RPMI8226 (cell line): Measurements from ENCODE around the gene C2orf92.
A peak's percentile ranks its signal among the peaks of the same experiment; 100 is the strongest.
"Not testable (repeated sequence)": the region's sequence is repeated elsewhere in the genome, so short reads cannot be mapped to it uniquely, and the experiment has no call there.

Experiments used
- DNase-seq: peaks from one replicate; pipeline ENCODE4 v3.0.0-alpha.2; 2015

C2orf92 gene

DNA sequence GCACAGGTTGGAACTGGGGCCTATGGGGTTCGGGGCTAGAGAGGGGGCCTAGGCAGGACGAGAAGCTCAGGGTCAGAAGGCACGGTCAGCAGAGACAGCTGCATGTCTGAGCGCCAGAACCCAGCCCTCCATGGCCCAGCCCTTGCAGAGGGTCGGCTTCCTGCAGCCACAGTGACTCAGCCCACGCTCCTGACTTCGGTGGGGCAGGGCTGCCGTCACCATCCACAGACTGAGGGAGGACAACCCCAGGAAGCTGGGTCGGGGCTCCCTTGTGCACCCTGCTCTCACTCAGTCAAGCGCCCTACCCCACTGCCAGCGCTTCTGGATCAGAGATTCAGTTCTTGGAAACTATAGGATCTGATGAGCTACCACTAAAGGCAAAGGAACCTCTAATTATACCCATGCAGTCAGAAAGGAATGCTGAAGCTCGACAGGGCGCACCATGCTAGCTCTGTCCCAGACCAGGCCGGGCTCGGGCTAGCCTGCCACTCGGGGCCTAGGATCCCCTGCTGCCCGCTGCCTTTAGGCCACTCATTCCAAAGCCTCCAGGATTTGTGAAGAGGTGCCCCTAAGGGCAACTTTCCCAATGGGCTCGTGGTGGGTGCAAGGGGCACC, 8.6 kb upstream of the C2orf92 start:
- no peak for DNase-seq

DNA sequence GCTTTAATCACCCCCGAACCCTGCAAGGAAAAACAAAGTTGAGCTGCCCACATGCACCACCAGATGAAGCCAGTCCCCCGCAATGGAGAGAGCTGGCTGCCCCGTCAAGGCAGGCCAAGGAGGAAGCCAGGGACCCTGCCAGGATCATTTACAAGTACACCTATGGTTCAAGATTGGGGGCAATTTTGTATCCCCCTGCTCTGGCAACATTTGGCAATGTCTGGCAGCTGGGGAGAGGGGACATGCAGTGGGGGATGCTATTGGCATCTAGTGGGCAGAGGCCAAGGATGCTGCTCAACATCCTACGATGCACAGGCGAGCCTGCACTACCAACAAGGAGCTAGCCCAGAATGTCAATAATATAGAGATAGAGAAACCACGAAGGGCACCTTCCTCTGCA, 7.6 kb upstream of the C2orf92 start:
- no peak for DNase-seq

DNA sequence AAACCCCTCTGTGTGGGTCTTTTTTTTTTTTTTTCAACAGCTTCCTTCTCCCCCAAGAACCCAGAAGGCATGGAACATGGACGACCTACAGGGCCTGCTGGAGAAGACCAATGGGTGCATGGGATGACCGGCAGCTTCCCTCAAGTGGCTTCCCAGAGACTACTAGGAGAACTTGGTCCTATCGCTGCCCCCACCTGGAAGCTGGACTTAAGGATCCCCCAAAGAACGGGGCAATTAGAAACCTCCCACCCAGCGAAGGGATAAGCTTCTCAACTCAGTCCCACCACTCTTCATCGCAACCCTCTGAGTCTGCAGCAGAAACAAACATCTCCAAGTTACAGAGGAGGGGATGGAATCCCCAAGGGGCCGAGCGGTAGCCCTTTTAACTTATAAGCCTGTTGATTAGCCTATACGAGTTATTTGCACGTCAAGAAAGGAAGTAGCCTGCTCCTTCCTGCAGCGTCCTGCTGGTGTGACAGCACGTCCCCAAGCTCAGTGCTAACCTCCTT, 7.1 kb upstream of the C2orf92 start:
- no peak for DNase-seq

DNA sequence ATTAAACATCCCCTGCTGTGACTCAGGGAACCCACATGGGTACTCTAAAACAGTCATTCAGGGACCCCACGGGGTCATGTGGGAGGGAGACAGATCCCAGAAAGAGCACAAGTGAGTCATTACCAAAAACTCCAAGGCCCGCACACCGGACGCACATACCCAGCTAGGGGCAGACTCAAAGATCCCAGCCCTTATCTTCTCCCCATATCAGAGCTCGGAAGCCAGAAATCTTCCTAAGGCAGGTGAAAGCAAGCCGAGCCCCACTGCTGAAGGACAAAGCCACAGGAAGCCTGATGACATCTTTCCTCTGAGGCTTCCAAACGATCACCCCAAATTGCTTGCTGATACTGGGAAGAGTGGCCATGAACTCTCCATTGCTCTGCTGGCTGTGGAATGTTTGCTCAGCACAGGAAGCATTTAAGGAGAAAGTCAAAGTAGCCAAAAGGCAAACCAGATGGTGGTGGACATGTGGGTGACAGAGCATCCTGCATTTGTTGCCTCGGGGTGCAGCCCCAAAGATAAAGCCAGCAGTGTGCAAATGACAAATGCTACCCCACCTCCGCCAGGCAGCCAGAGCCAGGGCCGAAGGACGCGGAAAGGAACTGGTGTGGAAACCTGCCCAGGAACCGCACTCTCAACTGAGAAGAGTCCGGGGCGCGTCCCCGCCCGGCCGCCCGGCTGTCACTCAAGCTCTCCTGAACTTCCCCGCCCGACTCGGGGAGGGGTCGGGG, 6.5 kb upstream of the C2orf92 start:
- DNase-seq = peak; percentile 81

DNA sequence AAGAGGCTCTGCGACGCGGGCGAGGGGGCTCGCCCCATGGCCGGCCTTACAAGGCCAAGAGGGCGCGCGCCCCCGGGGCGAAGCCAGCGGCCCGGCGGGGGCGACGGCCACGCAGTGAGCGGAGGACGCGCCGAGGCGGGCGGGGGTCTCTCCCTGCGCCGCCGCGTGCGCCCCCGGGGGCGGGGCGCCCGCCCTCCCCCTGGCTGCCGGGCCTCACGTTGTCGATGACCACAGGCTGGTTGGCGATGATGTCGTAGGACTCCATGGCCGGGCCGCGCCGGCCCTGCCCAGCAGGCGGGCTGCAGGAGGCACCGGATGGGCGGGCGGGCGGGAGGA, 5.9 kb upstream of the C2orf92 start:
- no peak for DNase-seq

DNA sequence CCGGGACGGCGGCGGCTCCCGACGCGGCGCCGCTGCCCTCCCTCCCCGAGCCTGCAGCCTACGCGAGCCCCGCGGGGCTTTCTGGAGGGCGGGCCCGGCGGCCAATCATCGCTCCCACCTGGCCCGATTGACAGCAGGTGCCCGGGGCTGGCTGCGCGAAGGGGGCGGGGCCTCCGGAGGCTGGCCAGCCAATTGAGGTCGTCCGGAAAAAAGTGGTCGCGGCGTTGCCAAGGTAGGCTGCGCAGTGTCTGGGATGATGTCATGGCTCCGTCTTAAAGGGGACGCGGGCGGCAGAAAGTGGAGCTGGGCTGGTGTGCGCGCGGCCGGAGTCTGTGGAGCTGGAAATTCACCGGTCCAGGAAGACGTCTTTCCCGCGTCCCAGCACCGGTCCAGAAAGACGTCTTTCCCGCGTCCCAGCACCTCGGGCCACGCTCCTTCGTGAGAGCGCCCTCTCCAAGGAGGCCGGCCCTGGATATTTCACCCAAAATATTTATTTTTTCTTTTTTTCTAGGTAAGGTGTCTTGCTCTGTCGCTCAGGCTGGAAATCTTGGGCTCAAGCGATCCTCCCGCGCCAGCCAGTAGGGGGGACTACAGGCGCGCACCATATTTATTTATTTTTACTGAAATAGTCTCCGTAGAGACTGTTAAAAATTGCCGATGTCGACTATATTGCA, 5.4 kb upstream of the C2orf92 start, which contains the start of gene ACTR1B:
ACTR1B (minus strand) TSS at position 83 of the 674 bp plus-strand sequence. CDS start 154 bp downstream, outside the sequence.
- peak; percentile 98 for DNase-seq

DNA sequence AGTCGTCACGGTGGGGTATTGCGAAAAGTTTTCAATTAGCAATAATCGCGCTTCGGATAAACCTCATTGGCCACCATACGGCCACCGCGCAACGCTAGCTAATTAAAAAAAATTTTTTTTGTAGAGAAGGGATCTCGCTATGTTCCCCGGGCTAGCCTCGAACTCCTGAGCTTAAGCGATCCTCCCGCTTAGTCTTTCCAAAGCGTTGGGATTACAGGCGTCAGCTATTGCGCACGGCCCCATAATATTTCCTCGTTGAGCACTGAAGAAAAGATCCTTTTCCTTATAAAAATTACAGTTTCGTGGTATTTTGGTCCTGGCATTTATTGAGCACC, 4.9 kb upstream of the C2orf92 start:
- no peak for DNase-seq

DNA sequence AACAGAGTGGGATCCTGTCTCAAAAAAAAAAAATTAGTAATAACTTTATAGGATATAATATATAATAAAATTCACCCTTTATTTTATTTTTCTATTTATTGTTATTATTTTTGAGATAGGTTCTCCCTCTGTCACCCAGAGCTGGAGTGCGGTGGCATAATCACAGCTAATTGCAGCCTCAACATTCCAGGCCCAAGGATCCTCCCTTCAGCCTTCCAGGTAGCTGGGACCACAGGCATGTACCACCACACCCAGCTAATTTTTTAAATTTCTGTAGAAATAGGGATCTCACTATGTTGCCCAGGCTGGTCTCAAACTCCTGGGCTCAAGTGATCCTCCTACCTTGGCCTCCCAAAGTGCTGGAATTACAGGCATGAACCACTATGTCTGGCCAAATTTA, 958 bp downstream of the C2orf92 start:
- DNase-seq = no peak

DNA sequence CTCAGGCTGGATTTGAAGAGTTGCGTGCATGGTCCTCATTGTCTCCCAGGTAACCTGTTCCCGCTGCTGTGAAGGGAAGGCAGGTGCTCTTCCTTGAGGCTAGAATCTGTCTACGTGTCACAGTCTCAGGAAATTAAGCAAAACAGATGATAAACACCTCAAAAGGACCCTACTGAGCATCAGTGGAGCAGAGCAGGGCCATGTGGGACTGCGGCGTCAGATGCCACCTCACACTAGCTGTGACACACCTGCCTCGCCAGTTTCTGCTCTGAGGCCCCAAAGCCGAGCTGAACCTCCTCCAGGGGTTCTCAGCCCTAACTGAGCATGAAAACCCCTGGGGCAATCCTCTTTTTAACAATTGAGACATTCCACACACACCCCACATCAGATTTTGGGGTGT, 2.0 kb downstream of the C2orf92 start:
- DNase-seq = no peak

DNA sequence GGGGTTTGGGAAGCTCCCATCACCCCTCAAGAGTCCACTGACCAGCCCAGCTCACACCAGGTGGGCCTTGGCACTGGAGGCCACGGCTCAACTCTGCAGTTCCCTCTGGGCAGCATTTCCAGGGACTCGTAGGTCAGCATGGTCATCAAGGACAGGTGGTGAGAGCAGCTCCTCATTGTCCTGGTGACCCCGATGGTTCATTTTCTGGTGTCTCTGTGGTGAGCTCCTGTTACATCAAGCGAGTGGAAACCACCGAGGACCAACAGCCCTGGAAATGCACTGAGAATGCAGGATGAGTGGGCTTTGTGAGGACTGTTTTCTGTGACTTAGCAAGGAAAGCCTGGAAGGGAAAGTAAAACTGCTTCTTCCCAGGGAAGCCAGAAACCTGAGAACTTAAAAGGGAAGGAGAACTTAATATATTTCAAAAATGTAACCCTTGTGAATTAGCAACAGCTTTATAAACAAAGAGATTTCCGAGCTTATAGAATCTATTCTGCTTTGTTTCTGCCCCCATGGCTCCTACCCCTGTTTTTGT, 3.2 kb downstream of the C2orf92 start:
- not testable (repeated sequence) for DNase-seq

DNA sequence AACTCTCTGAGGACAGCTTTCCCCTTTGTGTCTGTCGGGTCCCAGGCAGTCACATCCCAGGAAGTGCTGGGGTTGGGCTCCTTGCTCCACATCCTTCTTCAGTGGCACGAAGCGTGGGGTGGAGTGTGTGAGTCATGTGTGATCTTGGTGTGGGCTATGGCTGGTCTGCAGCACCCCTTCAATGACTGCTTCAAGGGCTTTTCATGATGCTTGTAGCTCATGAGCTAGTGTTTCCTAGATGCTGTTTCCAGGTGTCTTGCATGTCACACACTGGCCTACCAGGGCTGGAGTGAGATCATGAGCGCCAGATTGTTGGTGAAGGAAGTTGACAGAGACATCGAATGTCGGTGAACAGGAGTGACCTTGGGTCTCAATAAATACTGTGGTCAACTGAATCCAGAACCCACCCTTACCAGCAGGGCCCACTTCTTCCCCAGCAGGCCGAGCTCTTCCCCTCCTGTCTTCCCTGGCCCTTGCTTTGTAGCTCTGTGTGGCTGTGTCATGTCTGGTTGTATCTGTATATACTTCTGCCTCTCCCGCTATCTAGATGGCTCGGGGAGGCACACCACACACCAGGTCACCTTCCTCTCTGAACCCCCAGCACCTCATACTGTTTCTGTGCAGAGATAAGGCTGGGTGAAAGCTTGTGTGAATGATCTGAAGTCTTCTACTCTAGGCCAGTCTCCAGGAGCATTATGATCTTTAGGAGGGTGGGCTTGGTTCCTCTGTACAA, 3.8 kb downstream of the C2orf92 start:
- no peak for DNase-seq

DNA sequence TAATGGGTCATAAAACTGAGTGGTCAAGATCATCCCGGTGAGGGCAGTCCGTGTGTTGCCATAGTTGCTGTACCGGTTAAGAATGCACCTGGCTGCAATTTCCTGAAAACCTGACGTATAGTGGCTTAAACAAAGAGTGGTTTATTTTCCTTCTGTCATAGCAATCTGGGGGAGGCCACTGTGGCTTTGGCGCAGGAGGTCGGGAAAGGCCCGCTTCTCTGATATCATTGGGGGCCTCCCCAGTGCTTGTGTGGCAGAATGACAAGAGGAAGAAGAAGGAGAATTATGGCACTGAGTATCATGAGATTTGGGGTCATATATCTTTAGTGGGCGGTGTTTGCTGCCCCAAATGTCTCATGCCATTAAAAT, 4.4 kb downstream of the C2orf92 start:
- DNase-seq = no peak

DNA sequence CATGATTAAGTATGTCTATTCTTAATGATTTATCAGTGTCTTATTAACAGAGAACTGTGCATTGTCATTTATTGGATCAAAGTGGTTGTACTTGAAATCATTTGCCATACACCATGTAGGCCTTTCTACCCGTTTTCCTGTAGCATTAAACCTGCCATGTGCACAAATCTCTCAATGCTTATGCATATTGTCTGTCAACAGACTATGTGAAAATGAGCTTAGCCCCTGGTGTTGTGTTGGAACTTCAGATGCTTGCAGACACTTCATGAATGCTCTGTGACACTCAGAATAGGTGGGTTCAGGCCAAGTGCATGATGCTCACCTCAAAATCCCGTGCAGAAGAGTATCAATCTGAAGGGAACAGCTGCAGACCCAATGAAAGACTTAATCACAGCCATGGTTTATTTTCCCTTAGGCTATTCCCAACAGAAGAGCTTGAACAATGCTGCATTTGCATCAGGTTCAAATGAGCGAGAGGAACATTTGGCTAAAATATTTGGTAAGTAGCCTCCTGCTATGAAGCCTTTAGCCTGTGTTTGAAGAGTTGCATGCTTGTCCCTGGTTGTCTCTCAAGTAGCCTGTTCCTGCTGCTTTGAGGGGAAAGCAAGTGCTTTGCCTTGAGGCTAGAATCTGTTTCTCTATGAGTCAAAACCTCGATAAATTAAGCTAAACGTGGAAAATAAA, 6.1 kb downstream of the C2orf92 start:
- DNase-seq = no peak

DNA sequence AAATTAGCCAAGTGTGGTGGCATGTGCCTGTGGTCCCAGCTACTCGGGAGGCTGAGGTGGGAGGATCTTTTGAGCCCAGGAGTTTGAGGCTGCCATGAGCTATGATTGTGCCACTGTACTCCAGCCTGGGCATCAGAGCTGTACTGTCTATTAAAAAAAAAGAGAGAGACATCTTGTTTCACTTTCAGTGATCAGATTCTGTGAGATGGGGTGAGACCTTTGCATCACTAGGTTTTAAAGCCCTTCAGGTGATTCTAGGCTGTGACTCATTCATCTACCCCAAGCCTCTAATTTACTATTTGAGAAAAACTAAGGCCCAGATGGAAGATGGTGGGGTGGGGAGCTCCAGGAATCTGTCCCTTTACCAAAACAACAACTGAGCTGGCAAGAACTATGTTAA, 7.1 kb downstream of the C2orf92 start:
- no peak for DNase-seq

DNA sequence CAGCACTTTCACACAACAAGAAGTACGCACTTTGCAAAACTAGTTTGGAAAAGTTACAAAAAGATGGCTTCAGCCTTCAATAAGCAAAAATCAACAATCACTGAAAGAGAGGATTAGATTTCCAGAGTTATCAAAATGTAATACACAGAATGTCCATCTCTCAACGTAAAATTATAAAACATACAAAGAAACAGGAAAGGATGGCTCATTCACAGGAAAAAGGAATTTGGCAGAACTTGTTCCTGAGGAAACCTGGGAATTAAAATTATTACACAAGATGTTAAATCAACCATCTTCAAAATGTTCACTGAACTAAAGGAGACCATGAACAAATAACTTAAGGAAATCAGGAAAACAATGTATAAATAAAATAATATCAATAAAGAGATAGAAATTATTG, 8.0 kb downstream of the C2orf92 start:
- no peak for DNase-seq

DNA sequence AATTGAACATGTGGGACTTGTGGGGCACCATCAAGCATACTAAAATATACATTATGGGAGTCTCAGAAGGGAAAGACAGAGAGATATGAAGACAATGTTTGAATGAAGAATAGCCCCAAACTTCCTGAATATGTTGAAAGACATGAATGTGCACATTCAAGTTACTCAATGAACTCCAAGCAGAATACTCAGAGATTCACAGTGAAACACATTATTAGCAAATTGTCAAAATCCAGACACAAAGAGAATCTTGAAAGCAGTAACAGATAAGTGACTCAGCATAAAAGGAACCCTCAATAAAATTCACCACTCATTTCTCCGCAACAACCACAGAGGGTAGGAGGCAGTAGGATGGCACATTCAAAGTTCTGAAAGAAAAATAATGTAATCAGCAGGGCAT, 8.8 kb downstream of the C2orf92 start:
- no peak for DNase-seq

DNA sequence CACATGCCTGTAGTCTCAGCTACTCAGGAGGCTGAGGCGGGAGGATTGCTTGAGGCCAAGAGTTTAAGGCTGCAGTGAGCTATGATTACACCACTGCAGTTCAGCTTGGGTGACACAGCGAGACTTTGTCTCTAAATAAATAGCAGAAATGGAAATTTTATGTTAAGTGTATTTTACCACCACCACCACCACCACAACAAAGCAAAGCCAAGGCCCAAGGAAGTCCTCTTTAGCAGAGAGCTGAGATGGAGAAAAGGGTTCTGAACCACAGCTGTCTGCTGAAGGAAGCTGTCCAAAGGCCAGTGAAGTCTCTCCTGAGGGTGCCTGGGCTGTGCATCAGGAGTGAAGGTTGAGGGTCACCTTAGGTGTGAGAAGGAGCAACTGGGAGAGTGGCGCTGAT, 17.7 kb downstream of the C2orf92 start:
- DNase-seq = not testable (repeated sequence)

DNA sequence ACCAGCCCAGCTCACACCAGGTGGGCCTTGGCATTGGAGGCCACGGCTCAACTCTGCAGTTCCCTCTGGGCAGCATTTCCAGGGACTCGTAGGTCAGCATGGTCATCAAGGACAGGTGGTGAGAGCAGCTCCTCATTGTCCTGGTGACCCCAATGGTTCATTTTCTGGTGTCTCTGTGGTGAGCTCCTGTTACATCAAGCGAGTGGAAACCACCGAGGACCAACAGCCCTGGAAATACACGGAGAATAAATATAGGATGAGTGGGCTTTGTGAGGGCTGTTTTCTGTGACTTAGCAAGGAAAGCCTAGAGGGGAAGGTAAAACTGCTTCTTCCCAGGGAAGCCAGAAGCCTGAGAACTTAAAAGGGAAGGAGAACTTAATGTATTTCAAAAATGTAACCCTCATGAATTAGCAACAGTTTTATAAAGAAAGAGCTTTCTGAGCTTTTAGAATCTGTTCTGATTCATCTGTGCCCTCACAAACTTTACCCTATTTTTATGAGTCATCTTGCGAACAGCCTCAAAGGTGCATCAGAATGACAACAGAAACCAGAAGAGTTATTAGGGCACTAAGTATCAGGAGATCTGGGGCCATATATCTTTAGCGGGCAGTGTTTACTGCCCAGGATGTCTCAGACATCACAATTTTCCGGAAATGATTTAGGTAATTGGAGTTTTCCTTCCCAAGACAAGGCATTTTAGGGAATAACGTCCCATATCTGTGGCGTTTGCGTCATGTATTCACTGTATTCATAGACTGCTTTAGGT, 18.7 kb downstream of the C2orf92 start:
- DNase-seq = no peak

DNA sequence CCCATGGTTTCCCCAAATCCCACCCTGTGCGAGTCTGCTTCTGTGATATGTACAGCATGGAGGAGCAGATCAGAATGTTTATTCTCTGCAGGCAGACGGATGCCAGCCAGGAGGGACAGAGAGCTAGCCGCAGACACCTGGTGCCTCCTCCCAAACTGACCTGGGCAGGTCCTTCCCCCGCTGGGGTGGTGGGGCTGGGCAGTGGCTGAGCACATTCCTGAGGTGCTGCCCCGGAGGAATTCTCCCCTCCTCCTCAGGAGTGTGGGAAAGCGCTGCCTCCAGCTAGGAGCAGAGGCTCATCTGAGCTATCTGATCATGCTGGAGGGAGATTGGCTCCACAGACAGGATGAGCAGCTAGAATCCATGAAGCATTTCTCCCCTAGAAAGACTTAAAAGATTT, 21.7 kb downstream of the C2orf92 start:
- DNase-seq = no peak

DNA sequence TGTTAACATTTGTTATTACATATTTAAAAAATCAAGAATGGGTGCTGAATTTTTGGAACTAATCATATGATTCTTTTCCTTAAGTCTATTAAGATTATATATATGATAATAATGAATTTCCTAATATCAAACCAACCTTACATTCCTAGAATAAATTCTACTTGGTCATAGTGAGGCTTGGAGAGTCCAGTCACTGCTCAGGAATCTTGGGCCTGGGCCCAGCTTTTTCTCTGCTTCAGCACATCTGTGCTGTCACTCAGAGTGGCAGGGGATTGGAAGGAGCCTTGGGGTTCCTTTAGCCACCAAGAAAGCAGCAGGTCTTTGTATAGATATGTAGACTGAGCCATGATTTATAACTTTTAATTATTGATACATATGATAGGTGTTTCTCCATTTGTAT, 24.0 kb downstream of the C2orf92 start:
- DNase-seq = no peak

DNA sequence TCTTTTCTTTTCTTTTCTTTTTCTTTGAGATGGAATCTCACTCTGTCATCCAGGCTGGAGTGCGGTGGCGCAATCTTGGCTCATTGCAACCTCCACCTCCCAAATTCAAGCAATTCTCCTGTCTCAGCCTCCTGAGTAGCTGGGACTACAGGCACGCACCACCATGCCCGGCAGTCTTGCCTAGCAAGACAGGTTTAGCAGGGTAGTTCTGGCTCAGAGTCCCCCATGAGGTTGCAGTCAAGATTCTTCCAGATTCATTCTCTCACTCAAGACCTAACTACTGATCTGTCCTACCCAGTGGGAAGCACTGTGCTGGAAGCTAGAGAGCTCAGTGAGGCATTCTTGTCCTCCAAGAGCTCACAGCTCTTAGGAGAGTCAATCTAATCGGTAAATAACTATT, 26.2 kb downstream of the C2orf92 start:
- no peak for DNase-seq
